OCI-LY3 (cell line): ENCODE measurements around the gene FOXP3.

Experiments used
- CTCF ChIP-seq: fragments of 200-600, 300-600 bp; sonication (generic); IDR thresholded peaks from 2 replicates; pipeline ENCODE4 v1.5.1; 2014; ENCODE audit warnings: antibody characterized with exemption, low read length, low read depth
- EZH2phosphoT487 ChIP-seq: fragments of 200-600 bp; shearing (Covaris generic); IDR thresholded peaks from 2 replicates; pipeline ENCODE4 v1.6.1; 2018; ENCODE audit warnings: antibody characterized with exemption, mixed run types, low read depth

DNA sequence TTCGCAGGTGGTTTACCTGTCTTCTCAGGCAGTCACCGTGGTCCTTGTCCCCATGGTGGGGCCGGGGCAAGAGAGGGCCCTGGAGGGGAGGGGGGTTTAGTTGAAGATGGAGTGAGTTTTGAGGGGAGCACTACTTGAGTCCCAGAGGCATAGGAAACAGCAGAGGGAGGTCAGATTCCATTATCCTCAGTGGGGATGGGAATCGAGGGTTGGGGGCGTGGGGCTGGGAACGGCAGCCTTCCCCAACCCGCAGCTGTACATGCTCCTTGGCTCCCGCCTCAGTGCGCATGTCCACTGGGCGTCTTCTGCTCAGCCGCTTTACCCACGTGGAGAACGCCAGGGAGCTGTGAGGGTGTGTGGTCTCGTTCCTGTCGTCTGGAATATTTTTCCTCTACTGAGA is 38.8 kb upstream of the FOXP3 start, which contains the start of gene GAGE10:
- no peak for TF ChIP-seq CTCF
- TF ChIP-seq EZH2phosphoT487 = no peak
